ENCODE data around the gene MAD1L1.

Gene MAD1L1

DNA sequence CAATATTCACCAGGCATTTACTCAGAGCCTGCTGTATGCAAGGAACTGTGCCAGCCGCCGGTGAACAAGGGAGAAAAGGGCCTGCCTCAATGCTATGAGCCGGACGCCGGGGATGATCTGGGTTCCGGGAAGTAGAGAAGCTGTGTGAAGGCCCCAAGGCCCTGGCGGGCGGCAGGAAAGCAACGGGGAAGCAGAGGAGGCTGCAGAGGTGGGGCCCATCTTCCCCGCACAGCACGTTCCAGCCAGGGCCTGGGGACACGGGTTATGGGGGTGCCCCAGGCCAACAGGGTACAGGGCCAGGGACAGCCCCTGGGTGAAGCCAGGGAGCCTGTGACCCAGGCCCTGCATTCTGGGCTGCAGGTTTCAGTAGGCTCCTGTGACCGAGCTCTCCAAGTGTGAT lies 179.3 kb downstream of the MAD1L1 start:
- no peak for DNase-seq

GRCh38 chr7:2052657-2053048 lies 180.1 kb downstream of the MAD1L1 start:
- no peak for DNase-seq

GRCh38 chr7:2051707-2052656 lies 180.8 kb downstream of the MAD1L1 start:
- DNase-seq = no peak

DNA sequence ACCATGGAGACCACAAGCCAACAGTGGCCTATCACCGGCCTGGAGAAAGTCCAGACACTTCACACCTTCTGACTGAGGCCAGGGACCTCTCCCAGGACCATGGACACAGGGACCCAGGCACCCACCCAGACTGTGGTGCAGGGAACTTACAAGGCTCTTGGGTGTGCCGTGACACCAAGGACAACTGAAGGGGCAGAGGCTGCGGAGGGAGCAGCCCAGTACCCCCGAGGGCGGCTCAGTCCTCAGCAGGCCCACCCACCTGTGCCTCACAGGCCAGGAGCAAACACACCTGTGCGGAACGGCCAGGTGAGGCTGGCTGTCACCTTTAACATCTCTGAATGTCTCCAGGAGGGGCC lies 182.3 kb downstream of the MAD1L1 start:
- DNase-seq = no peak

- DNase-seq = no peak
Observed at GRCh38 chr7:2049782-2050510, 182.8 kb downstream of the MAD1L1 start.

- DNase-seq = no peak
Observed at GRCh38 chr7:2049111-2049781, 183.5 kb downstream of the MAD1L1 start.

DNA sequence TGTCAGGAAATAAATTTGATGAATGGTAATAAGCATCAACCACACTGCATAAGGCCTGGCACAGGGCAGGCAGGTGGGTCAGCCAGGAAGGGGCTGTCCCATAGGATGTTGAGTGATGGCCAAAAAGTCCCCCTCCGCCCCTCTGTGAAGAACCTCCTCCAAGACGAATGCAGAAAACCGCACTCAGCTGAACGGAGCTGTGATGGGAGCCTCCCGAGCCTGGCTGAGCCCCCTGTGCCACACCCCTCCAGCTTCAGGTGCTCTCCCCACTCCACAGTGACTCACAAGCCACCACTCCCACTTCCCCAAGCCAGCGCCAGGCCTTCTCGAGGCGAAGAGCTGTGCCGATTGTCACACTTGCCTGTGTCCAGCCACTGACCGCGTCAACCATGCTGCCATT lies 184.2 kb downstream of the MAD1L1 start:
- no peak for DNase-seq

GRCh38 chr7:2048006-2048405 lies 184.7 kb downstream of the MAD1L1 start:
- DNase-seq = no peak

- DNase-seq = no peak
Observed at GRCh38 chr7:2046581-2047565, 185.9 kb downstream of the MAD1L1 start.

- DNase-seq = no peak
Observed at GRCh38 chr7:2045559-2046405, 187.0 kb downstream of the MAD1L1 start.

- no peak for DNase-seq
Observed at GRCh38 chr7:2044883-2045471, 187.8 kb downstream of the MAD1L1 start.

DNA sequence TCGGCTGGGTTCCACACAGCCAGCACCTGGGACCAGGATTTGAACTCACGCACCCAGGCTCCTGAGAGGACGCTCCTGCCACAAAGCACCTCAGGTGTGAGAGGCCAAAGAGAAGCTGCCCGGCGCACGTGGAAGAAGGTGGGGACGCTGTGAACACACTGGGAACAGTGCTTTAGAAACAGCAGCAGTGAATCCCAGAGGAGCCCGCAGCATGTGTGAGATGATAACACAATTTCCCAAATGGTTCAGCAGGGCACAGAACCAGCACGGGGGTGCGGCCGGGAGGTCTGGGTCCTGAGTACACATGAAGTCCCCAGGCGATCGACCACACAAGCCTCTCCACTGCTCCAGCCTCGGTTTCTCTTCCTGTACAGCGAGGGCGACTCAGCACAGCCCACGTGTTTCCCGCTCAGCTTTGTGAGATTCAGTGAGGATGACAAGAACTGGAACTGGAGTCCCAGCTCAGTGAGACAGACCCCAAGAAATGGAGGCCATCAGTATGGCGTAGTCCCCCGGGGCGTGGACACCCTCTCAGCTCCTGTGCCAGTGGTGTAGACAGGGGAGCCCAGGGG lies 188.3 kb downstream of the MAD1L1 start:
- no peak for DNase-seq

GRCh38 chr7:2043316-2044039 lies 189.3 kb downstream of the MAD1L1 start:
- no peak for DNase-seq

DNA sequence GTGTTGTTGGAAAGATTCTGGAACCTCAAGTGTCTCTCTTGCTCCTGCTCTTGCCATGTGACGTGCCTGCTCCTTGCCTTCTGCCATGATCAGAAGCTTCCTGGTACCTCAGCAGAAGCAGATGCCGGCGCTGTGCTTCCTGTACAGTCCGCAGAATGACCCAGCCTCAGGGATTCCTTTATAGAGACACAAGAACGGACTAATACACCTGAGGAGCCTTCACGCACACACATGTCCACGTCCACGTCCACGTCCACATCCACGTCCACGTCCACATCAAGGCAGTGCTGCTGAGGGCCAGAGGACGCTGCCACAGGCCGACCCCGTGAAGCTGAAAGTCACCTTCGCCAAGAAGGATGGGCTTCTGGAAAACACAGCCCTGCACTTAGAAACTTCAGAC lies 190.1 kb downstream of the MAD1L1 start:
- DNase-seq = no peak

DNA sequence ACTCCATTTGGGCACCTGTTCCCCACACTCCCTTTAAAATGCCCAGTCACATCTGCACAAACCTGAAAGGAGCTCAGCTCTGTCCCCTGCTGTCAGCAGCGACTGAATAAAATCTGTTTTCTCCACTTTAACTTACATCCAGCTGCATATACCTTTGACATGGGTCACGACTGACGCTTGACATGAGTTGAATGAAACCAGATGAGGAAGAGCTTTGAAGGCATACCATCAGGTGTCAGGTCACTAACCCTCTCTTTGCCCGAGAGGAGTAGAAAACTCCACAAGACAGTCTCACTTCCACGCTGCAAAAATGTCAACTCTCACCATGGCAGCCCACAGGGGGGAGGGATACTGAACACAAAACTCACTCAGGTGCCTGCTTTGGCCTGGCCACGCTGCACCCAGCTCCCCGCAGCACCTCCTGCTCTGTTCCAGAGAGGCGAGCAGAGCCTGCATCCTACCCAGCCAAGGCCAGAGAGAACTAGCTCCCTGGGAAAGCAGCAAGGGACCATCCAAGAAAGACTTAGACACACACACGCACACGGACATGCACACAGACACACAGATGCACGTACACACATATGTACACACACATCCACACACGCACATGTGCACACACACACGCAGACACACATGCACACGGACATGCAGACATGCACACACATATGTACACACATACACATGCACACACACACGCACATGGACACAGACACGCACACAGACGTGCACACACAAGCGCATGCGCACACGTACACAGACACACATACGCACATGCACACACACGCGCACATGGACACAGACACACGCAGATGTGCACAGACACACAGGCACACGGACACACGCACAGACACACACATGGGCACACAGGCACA lies 191.0 kb downstream of the MAD1L1 start:
- DNase-seq = no peak

GRCh38 chr7:2040893-2041270 lies 191.9 kb downstream of the MAD1L1 start:
- DNase-seq = no peak

GRCh38 chr7:2040201-2040892 lies 192.4 kb downstream of the MAD1L1 start:
- no peak for DNase-seq

All from NCI-H187 (cell line).